ENCODE measurements around the gene RASA4B.

DNA sequence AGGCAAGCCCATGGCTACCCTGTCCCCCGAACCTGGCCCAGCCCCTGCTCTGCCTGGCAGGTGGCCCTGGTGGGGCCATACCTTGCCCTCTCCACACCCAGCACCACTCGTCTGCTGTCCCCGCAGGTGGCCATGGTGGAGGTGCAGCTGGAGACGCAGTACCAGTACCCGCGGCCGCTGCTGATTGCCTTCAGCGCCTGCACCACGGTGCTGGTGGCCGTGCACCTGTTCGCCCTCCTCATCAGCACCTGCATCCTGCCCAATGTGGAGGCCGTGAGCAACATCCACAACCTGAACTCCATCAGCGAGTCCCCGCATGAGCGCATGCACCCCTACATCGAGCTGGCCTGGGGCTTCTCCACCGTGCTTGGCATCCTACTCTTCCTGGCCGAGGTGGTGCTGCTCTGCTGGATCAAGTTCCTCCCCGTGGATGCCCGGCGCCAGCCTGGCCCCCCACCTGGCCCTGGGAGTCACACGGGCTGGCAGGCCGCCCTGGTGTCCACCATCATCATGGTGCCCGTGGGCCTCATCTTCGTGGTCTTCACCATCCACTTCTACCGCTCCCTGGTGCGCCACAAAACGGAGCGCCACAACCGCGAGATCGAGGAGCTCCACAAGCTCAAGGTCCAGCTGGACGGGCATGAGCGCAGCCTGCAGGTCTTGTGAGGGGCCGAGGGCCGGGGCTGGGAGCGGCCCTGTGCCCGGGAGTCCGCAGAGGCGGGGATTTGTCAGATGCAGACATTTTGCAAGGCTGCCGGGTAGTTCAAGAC lies 71.0 kb downstream of the RASA4B start:
- TF ChIP-seq, protein P1, sequence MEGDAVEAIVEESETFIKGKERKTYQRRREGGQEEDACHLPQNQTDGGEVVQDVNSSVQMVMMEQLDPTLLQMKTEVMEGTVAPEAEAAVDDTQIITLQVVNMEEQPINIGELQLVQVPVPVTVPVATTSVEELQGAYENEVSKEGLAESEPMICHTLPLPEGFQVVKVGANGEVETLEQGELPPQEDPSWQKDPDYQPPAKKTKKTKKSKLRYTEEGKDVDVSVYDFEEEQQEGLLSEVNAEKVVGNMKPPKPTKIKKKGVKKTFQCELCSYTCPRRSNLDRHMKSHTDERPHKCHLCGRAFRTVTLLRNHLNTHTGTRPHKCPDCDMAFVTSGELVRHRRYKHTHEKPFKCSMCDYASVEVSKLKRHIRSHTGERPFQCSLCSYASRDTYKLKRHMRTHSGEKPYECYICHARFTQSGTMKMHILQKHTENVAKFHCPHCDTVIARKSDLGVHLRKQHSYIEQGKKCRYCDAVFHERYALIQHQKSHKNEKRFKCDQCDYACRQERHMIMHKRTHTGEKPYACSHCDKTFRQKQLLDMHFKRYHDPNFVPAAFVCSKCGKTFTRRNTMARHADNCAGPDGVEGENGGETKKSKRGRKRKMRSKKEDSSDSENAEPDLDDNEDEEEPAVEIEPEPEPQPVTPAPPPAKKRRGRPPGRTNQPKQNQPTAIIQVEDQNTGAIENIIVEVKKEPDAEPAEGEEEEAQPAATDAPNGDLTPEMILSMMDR (conservative IDR thresholded peaks at IDR 0.05; ENCODE audit: low read depth, low read length) = no peak
- no peak for TF ChIP-seq RAD21 (IDR thresholded peaks at IDR 0.05; ENCODE audit: low read length)
- TF ChIP-seq MAFK (IDR thresholded peaks at IDR 0.05; ENCODE audit: low read depth, low read length) = no peak
- TF ChIP-seq POLR2A (IDR thresholded peaks at IDR 0.05; ENCODE audit: low read depth, low read length) = no peak
- TF ChIP-seq SMC3 (IDR thresholded peaks at IDR 0.05; ENCODE audit: low read depth, low read length) = no peak
- no peak for TF ChIP-seq MXI1 (IDR thresholded peaks at IDR 0.05; ENCODE audit: borderline replicate concordance, low read depth, low read length)
- TF ChIP-seq FOS (IDR thresholded peaks at IDR 0.05; ENCODE audit: low read depth, low read length) = no peak
- TF ChIP-seq, protein P2, sequence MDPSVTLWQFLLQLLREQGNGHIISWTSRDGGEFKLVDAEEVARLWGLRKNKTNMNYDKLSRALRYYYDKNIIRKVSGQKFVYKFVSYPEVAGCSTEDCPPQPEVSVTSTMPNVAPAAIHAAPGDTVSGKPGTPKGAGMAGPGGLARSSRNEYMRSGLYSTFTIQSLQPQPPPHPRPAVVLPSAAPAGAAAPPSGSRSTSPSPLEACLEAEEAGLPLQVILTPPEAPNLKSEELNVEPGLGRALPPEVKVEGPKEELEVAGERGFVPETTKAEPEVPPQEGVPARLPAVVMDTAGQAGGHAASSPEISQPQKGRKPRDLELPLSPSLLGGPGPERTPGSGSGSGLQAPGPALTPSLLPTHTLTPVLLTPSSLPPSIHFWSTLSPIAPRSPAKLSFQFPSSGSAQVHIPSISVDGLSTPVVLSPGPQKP (IDR thresholded peaks at IDR 0.05; ENCODE audit: borderline replicate concordance, low read depth, low read length) = no peak
- TF ChIP-seq RFX5 (IDR thresholded peaks at IDR 0.05; ENCODE audit: low read depth, low read length) = no peak
- TF ChIP-seq CEBPB (IDR thresholded peaks at IDR 0.05; ENCODE audit: low read depth, low read length) = no peak
- TF ChIP-seq NFE2L2 (IDR thresholded peaks at IDR 0.05; ENCODE audit: low read depth, low read length) = no peak
- no peak for TF ChIP-seq MAZ (IDR thresholded peaks at IDR 0.05; ENCODE audit: borderline replicate concordance, low read depth, low read length)
- no peak for TF ChIP-seq BHLHE40 (IDR thresholded peaks at IDR 0.05; ENCODE audit: low read depth, low read length)
- TF ChIP-seq, protein P3, sequence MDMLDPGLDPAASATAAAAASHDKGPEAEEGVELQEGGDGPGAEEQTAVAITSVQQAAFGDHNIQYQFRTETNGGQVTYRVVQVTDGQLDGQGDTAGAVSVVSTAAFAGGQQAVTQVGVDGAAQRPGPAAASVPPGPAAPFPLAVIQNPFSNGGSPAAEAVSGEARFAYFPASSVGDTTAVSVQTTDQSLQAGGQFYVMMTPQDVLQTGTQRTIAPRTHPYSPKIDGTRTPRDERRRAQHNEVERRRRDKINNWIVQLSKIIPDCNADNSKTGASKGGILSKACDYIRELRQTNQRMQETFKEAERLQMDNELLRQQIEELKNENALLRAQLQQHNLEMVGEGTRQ (IDR thresholded peaks at IDR 0.05; ENCODE audit: low read depth, low read length) = no peak
